Activated CD8-positive, alpha-beta T cell treated with anti-CD3 and anti-CD28 coated beads for 36 hours (primary cell): ENCODE measurements around the gene B4GALNT3. TPM values are rescaled to one million over a fixed set of nuclear protein-coding genes. Genes with fewer than 3 reads are reported as not detected.

ENCODE experiments used
- ATAC-seq: fragments of 200-7000 bp; cut with Tn5 transposase; one replicate; pipeline ENCODE4 v1.10.0; 2021; ENCODE audit warnings: mild to moderate bottlenecking, moderate library complexity
- CTCF ChIA-PET: fragments of 350-600 bp; sonication (Branson Sonifier 250); formaldehyde crosslinking; loops from one replicate; lab custom pipeline; 2021; ENCODE audit warnings: antibody characterized with exemption; lab: Charles Lee
- POLR2A ChIA-PET: fragments of 350-600 bp; sonication (Branson Sonifier 250); formaldehyde crosslinking; loops from one replicate; lab custom pipeline; 2021; ENCODE audit warnings: antibody characterized with exemption; lab: Charles Lee
- DNase-seq: peaks from one replicate; pipeline ENCODE4 v3.0.0-alpha.2; 2020
- H3K27ac Mint-ChIP-seq: one replicate; pipeline ENCODE4 v1.8.0; 2021; ENCODE audit warnings: mild to moderate bottlenecking, mixed read lengths
- H3K27me3 Mint-ChIP-seq: one replicate; pipeline ENCODE4 v1.8.0; 2021; ENCODE audit warnings: mixed read lengths
- H3K36me3 Mint-ChIP-seq: one replicate; pipeline ENCODE4 v1.8.0; 2021; ENCODE audit warnings: low read depth, mixed read lengths
- H3K4me1 Mint-ChIP-seq: one replicate; pipeline ENCODE4 v1.8.0; 2021; ENCODE audit warnings: low read depth, mixed read lengths
- H3K4me3 Mint-ChIP-seq: one replicate; pipeline ENCODE4 v1.8.0; 2021; ENCODE audit warnings: mild to moderate bottlenecking, moderate library complexity, mixed read lengths
- H3K9me3 Mint-ChIP-seq: one replicate; pipeline ENCODE4 v1.8.0; 2021; ENCODE audit warnings: mixed read lengths
- intact Hi-C: fragments of 100-400 bp; cut with micrococcal nuclease; formaldehyde crosslinking; loops from one replicate; pipeline ENCODE4 v1.10.0; 2022
- total RNA-seq, 2 experiments: library from RNA; stranded (reverse); gene quantifications; one replicate each; pipeline ENCODE4 v1.2.3, GENCODE V29; 2021
- TF ChIP-seq, protein P1 (sequence below): fragments of 200-600 bp; IDR thresholded peaks from one replicate; pipeline ENCODE4 v1.8.0; 2022; ENCODE audit warnings: antibody characterized with exemption, mild to moderate bottlenecking

The B4GALNT3 gene
- total RNA-seq, 2 experiments from 2014 or later = 2.8 to 3.4 TPM

- Mint-ChIP-seq H3K4me1 (peaks cover 8% of the 10 kb centered on the region), H3K27ac (no peak overlapping the region), H3K4me3 (no peak overlapping the region), H3K36me3 (no peaks in the 10 kb centered on the region), H3K27me3 (peaks cover 8% of the 10 kb centered on the region), H3K9me3 (no peaks in the 10 kb centered on the region)
- ChIA-PET POLR2A (no interaction called here), CTCF (interaction anchor here (13.6 kb wide), 1 partner anchor 92 kb away, joined by 154 read pairs; no protein-coding TSS in a partner anchor)
- TF ChIP-seq, protein P1, sequence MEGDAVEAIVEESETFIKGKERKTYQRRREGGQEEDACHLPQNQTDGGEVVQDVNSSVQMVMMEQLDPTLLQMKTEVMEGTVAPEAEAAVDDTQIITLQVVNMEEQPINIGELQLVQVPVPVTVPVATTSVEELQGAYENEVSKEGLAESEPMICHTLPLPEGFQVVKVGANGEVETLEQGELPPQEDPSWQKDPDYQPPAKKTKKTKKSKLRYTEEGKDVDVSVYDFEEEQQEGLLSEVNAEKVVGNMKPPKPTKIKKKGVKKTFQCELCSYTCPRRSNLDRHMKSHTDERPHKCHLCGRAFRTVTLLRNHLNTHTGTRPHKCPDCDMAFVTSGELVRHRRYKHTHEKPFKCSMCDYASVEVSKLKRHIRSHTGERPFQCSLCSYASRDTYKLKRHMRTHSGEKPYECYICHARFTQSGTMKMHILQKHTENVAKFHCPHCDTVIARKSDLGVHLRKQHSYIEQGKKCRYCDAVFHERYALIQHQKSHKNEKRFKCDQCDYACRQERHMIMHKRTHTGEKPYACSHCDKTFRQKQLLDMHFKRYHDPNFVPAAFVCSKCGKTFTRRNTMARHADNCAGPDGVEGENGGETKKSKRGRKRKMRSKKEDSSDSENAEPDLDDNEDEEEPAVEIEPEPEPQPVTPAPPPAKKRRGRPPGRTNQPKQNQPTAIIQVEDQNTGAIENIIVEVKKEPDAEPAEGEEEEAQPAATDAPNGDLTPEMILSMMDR = no peak
- intact Hi-C loops = loop anchor here (5.0 kb wide), 1 partner anchor 89 kb away; the partner anchor contains the start of gene B4GALNT3
- no peak for DNase-seq
- no peak for ATAC-seq
These were observed 86.1 kb downstream of the B4GALNT3 start for GRCh38 chr12:545835-546234.

DNA sequence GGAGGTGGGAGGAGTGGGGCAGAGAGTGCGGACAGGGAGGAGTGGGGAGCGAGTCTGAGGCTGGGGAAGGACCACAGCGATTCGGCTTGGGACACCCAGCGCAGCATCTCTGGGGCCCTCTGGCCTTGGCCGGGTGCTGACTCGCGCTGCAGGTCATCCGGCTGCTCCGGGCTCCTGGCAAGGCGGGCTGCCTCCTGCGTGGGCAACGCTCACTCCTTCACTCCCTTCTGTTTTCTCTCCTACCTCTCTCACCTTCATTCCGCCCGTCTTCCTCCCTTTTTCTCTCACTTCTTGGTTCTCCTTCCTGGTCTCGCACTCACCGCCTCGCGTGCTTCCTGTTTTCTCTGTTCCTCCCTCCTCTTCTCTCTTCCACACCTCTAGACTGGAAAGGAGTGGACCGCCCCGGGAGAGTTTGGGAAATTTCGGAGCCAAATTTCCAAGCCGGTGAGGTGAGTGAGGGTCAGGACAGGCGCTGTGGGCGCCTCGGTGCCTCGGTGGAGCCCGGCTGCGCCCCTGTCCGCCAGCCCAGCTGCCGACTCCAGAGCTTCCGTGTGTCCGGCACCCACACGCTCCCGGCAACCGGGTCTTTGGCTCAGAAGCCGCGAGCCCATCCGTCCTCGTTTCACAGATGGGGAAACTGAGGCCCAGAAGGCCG lies 86.7 kb downstream of the B4GALNT3 start:
- H3K27ac Mint-ChIP-seq = no peak overlapping the region
- H3K4me1 Mint-ChIP-seq = peaks cover 11% of the 10 kb centered on the region
- no peak for DNase-seq

DNA sequence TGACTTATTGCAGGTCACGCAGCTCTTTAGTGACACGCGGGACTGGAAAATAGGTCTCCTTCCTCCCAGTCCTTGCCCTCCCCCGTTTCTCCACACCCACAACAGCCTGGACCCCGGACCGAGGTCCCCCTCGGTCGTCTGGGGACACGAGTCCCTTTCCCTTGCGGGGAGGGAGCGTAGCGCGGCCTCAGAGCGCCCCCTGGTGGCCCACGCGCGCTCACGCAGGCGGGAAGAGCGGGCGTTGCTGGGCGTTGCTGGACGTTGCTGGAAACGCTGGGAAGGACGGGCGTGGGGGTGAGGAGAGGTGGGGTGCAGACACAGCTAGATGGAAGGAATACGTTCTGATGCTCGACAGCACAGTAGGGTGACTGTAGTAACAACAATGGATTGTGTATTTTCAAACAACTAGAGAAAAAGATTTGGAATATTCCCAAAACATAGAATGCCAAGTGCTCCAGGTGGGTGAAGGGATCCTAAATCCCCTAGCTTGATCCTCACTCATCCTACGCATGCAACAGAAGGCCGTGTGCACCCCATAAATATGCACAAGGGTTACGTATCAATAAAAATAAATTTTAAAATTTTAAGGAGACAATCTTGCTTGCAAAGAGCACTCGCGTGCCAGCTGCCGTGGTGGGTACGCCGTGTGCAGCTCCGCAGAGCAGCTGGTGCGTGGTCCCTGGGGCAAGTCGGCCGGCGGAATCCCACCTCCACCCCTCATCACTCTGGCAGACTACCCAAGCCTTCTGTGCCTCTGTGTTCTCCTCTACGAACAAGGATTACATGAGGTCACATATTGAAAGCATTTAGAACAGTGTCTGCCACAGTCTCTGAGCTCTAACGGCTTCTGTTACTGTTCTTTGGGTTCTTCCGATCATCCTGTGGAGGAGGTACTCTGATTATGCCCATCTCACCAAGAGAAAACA lies 87.4 kb downstream of the B4GALNT3 start:
- ChIA-PET POLR2A (interaction anchor here (0.7 kb wide), 1 partner anchor 9 kb away, joined by 3 read pairs; no protein-coding TSS in a partner anchor), CTCF (interaction anchor here (0.7 to 3.5 kb wide), 42 partner anchors 9 to 546 kb away, joined by 3 to 114 read pairs (median 4); partner anchors contain the start of gene B4GALNT3)
- intact Hi-C loops = loop anchor here (5.0 kb wide), 1 partner anchor 90 kb away; the partner anchor contains the start of gene B4GALNT3
- DNase-seq (peak; percentile 66), ATAC-seq (peak; percentile 86)
- TF ChIP-seq, protein P1 = peak; percentile 97
- no peak overlapping the region for H3K27ac Mint-ChIP-seq
- H3K9me3 Mint-ChIP-seq = no peaks in the 10 kb centered on the region
- H3K4me1 Mint-ChIP-seq = peaks cover 19% of the 10 kb centered on the region
- H3K36me3 Mint-ChIP-seq = no peaks in the 10 kb centered on the region
- H3K27me3 Mint-ChIP-seq = peaks cover 8% of the 10 kb centered on the region
- no peak overlapping the region for H3K4me3 Mint-ChIP-seq

More for the DNA sequence above, 86.7 kb downstream of the B4GALNT3 start:
- TF ChIP-seq, protein P1 = no peak
- Mint-ChIP-seq H3K9me3 (no peaks in the 10 kb centered on the region), H3K36me3 (no peaks in the 10 kb centered on the region), H3K27me3 (peaks cover 8% of the 10 kb centered on the region), H3K4me3 (no peak overlapping the region)
- ChIA-PET CTCF (interaction anchor here (0.7 to 3.5 kb wide), 25 partner anchors 8 to 547 kb away, joined by 3 to 114 read pairs (median 5); no protein-coding TSS in a partner anchor), POLR2A (no interaction called here)
- intact Hi-C loops = loop anchor here (5.0 kb wide), 1 partner anchor 89 kb away; the partner anchor contains the start of gene B4GALNT3
- ATAC-seq = no peak

DNA sequence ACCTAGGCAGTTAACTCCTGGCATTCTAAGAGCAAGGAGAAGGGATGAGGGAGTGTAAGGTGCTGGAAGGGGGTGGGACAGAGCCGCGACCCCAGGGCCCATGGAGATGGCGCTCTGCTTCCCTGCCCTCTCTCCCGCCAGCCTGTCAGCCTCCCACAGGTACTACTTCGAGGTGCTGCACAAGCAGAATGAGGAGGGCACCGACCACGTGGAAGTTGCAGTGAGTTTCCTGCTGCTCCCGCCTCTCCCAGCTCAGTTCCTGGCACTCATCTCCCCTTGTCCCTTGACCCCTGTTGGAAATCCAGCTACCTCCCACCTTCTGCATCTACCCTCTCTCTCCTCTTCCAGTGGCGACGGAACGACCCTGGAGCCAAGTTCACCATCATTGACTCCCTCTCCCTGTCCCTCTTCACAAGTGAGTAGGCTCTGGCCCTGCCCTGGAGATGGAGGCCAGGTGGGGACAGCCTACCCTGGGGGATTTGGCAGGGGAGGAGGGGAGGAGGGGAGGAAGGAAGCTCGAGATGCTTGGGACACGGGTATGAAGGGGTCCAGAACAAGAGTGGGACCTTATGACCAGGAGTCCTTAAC lies 88.2 kb downstream of the B4GALNT3 start:
- Mint-ChIP-seq H3K36me3 (no peaks in the 10 kb centered on the region), H3K27ac (no peak overlapping the region), H3K9me3 (no peaks in the 10 kb centered on the region), H3K4me3 (no peak overlapping the region), H3K4me1 (peaks cover 26% of the 10 kb centered on the region), H3K27me3 (peaks cover 8% of the 10 kb centered on the region)
- ChIA-PET CTCF (interaction anchor here (0.7 to 3.5 kb wide), 32 partner anchors 8 to 404 kb away, joined by 3 to 114 read pairs (median 4); partner anchors contain the start of gene B4GALNT3), POLR2A (interaction anchor here (0.7 kb wide), 1 partner anchor 8 kb away, joined by 3 read pairs; no protein-coding TSS in a partner anchor)
- no peak for ATAC-seq
- intact Hi-C loops = loop anchor here (5.0 kb wide), 1 partner anchor 91 kb away; the partner anchor contains the start of gene B4GALNT3
- TF ChIP-seq, protein P1 = no peak
- DNase-seq = no peak
